Naive B cell (primary cell): ENCODE results near the gene NR2F2. TPM values are rescaled to one million over a fixed set of nuclear protein-coding genes. Genes with fewer than 3 reads are reported as not detected.

Experiments
- ATAC-seq, 2 donors: fragments of 150-1000 bp; cut with Tn5 transposase; 2 replicates each; pipeline ENCODE4 v1.10.0; 2021; ENCODE audit warnings: low read depth in 2 of 2, mild to moderate bottlenecking in 2 of 2, moderate library complexity in 2 of 2
- DNase-seq: peaks from one replicate; pipeline ENCODE4 v3.0.0; 2022
- H3K27ac Mint-ChIP-seq, 6 donors: one replicate each; pipeline ENCODE4 v1.8.0; 2020 to 2022; ENCODE audit warnings: mild to moderate bottlenecking in 6 of 6, mixed read lengths in 6 of 6, moderate library complexity in 5 of 6, inconsistent platforms in 2 of 6
- H3K27me3 Mint-ChIP-seq, 3 donors: one replicate each; pipeline ENCODE4 v1.8.0; 2021 to 2022; ENCODE audit warnings: mixed read lengths in 3 of 3, mild to moderate bottlenecking in 1 of 3
- H3K36me3 Mint-ChIP-seq, 2 donors: one replicate each; pipeline ENCODE4 v1.8.0; 2020 to 2022; ENCODE audit warnings: mixed read lengths in 2 of 2, inconsistent platforms in 1 of 2, mild to moderate bottlenecking in 1 of 2
- H3K4me1 Mint-ChIP-seq, 3 donors: one replicate each; pipeline ENCODE4 v1.8.0; 2020 to 2022; ENCODE audit warnings: mixed read lengths in 3 of 3, inconsistent platforms in 1 of 3, mild to moderate bottlenecking in 1 of 3, moderate library complexity in 1 of 3
- H3K4me3 Mint-ChIP-seq, 8 donors: one replicate each; pipeline ENCODE4 v1.8.0; 2020 to 2022; ENCODE audit warnings: mild to moderate bottlenecking in 8 of 8, mixed read lengths in 8 of 8, moderate library complexity in 8 of 8, inconsistent platforms in 2 of 8
- H3K9me3 Mint-ChIP-seq, 7 donors: one replicate each; pipeline ENCODE4 v1.8.0; 2020 to 2022; ENCODE audit warnings: mixed read lengths in 7 of 7, mild to moderate bottlenecking in 5 of 7, inconsistent platforms in 2 of 7, moderate library complexity in 1 of 7
- polyA plus RNA-seq, 6 donors: library from polyadenylated mRNA; unstranded; fragments of 300-500 nt; fragmentation: Illumina TruSeq; gene quantifications; one replicate each; pipeline ENCODE4 v1.2.3, GENCODE V29; 2021; ENCODE audit warnings: low read depth in 6 of 6

The NR2F2 gene
- polyA plus RNA-seq, 6 donors from 2014 or later, result not detected

DNA sequence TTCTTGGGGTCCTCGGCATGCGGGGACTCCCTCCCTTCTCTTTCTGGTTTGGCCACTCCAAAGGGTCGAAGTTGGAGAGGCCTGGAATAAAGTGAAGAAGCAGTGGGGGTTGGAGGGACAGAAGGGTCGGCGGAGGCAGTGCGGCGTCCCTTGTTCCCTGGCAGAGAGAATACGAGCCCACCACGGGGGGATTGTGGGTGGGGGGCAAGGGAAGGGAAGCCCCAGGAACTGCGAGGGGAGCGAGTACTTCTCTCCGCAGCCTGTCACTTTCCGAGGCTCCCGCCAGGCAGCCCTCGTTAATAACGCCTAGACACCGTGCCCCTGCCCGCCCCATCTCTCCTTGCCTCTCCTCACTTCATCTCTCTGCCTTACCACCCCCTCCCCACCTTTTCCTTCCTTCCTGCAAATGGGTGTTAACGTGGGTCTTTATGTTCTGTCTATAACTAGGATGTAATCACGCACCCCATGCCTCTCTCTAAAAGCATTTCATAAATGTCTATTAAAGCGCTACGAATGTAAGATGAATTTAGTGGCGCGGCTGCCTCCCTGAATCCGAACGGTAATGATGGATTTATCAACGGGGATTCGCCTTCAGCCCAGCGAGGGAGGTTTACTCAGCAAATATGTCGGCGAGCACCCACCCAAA lies 13.7 kb downstream of the NR2F2 start:
- H3K27ac Mint-ChIP-seq, result no peak overlapping the region
- H3K9me3 Mint-ChIP-seq, result peaks cover 0 to 20% (median 11%) of the 10 kb centered on the region in 7 donors
- peaks cover 78 to 97% (median 96%) of the 10 kb centered on the region in 3 donors for H3K27me3 Mint-ChIP-seq
- H3K4me3 Mint-ChIP-seq, result no peak overlapping the region
- H3K36me3 Mint-ChIP-seq, result peaks cover 6 to 30% of the 10 kb centered on the region in 2 donors
- DNase-seq (no peak), ATAC-seq (no peak)
- H3K4me1 Mint-ChIP-seq, result peaks cover 0 to 12% (median 0%) of the 10 kb centered on the region in 3 donors

DNA sequence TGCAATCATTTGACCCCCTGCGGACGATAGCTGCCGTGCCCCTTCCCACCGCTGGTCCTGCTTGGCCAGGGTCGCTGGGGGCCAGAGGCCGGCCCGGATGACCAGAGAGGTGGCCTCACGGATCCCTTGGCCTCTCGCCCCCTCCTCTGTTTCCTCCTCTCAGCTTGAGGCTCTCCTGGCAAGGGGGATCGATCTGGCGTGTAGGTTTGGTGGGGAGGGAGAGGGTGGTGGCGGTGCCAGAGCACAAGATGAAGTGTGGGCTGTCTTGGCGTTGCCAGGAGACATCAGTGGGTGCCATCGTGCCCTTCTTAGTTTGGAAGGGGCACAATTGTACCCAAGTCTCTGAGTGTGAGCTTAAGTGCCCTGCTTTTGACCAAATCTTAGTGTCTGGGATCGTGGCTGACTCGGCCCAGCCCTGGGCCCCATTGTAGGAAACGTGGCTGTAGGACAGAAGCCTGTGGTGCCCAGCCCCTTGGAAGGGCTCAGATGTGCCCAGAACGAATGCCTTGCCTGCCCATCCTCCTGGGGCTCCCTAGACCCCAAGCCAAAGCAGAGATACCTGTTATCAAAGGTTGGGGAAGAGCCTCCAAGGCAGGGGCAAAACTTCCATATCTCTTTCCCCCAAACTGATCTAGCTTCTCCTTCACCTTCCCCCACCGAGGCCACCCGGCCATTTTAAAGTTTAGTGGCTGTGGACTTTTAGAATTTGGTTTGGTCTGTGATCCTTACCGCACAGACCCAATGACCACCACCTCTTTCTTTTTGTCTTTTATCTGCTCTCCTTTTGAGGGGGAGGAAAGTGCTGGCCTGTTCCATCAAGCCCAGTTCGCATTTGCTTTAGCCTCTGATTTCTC lies 14.4 kb downstream of the NR2F2 start:
- ATAC-seq, result no peak
- H3K27ac Mint-ChIP-seq, result peak overlapping the region in 1 of 6 donors; percentile 48
- peaks cover 0 to 19% (median 11%) of the 10 kb centered on the region in 7 donors for H3K9me3 Mint-ChIP-seq
- peaks cover 0 to 12% (median 0%) of the 10 kb centered on the region in 3 donors for H3K4me1 Mint-ChIP-seq
- H3K36me3 Mint-ChIP-seq, result peaks cover 6 to 30% of the 10 kb centered on the region in 2 donors
- peaks cover 78 to 99% (median 97%) of the 10 kb centered on the region in 3 donors for H3K27me3 Mint-ChIP-seq
- no peak for DNase-seq
- H3K4me3 Mint-ChIP-seq, result peak overlapping the region in 1 of 8 donors; percentile 21

DNA sequence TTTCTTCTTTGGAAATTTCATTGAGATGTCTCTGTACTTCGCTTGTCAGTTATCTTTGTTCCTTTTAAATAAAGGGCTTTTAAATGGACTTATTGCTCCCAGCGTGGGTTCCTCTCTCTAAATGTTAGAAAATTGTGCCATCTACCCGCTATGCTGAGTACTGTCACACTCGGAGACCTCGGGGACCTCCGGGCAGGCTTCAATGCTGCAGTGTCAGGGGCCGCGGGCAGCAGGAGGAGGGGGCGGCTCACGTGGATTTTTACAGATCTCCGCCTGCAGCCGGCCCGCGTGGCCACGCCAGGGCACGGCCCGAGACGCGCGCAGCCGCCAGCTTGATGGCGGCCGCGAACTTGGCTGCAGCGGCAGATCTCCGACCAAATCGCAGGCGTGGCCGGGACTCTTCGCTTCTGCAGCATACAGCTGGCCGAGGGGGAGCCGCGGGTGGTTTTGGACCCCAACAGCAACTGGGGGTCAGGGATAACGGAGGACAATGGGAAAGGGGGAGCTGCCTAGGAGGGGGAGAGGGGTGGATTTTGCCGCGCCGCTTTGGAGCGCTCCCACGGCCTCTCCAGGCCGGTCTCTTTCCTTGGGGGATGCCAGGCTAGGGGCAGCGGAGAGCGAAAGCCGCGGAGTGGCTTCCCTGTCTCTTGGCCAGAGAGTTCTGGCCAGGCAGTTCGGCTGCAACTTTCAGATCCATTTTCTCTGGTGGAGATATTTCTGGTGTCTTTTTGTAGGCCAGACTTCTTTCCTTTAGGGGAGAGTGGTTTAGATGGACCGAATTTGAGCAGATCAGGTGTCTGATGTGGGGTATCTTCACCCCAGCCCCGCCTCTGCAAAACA lies 15.3 kb downstream of the NR2F2 start:
- Mint-ChIP-seq H3K36me3 (peaks cover 6 to 30% of the 10 kb centered on the region in 2 donors), H3K9me3 (peaks cover 0 to 17% (median 8%) of the 10 kb centered on the region in 7 donors), H3K4me1 (peaks cover 0 to 12% (median 0%) of the 10 kb centered on the region in 3 donors), H3K27ac (peak overlapping the region in 2 of 6 donors; percentile 24 to 48), H3K4me3 (peak overlapping the region in 2 of 8 donors; percentile 15 to 47), H3K27me3 (peaks cover 80 to 99% (median 97%) of the 10 kb centered on the region in 3 donors)
- ATAC-seq (no peak), DNase-seq (no peak)

GRCh38 chr15:96346409-96346970 lies 16.0 kb downstream of the NR2F2 start:
- DNase-seq, result no peak
- Mint-ChIP-seq H3K4me1 (peaks cover 0 to 8% (median 0%) of the 10 kb centered on the region in 3 donors), H3K36me3 (peaks cover 6 to 30% of the 10 kb centered on the region in 2 donors), H3K27ac (no peak overlapping the region), H3K9me3 (peaks cover 0 to 19% (median 8%) of the 10 kb centered on the region in 7 donors), H3K4me3 (peak overlapping the region in 1 of 8 donors; percentile 47), H3K27me3 (peaks cover 84 to 98% (median 97%) of the 10 kb centered on the region in 3 donors)
- no peak for ATAC-seq

- peaks cover 81 to 96% (median 94%) of the 10 kb centered on the region in 3 donors for H3K27me3 Mint-ChIP-seq
- peaks cover 6 to 28% of the 10 kb centered on the region in 2 donors for H3K36me3 Mint-ChIP-seq
- peaks cover 0 to 15% (median 8%) of the 10 kb centered on the region in 7 donors for H3K9me3 Mint-ChIP-seq
Observed at GRCh38 chr15:96347181-96348111, 16.9 kb downstream of the NR2F2 start.

GRCh38 chr15:96348112-96349027 lies 17.9 kb downstream of the NR2F2 start:
- Mint-ChIP-seq H3K36me3 (peaks cover 6 to 23% of the 10 kb centered on the region in 2 donors), H3K4me1 (peaks cover 0 to 8% (median 0%) of the 10 kb centered on the region in 3 donors), H3K4me3 (no peak overlapping the region), H3K27ac (peak overlapping the region in 1 of 6 donors; percentile 92), H3K9me3 (peaks cover under 1 to 12% (median 8%) of the 10 kb centered on the region in 7 donors), H3K27me3 (peaks cover 81 to 96% (median 94%) of the 10 kb centered on the region in 3 donors)
- ATAC-seq (no peak), DNase-seq (no peak)

More at GRCh38 chr15:96347181-96348111, 16.9 kb downstream of the NR2F2 start:
- DNase-seq (no peak), ATAC-seq (no peak)
- H3K27ac Mint-ChIP-seq, result no peak overlapping the region
- H3K4me3 Mint-ChIP-seq, result no peak overlapping the region
- H3K4me1 Mint-ChIP-seq, result peaks cover 0 to 8% (median 0%) of the 10 kb centered on the region in 3 donors

DNA sequence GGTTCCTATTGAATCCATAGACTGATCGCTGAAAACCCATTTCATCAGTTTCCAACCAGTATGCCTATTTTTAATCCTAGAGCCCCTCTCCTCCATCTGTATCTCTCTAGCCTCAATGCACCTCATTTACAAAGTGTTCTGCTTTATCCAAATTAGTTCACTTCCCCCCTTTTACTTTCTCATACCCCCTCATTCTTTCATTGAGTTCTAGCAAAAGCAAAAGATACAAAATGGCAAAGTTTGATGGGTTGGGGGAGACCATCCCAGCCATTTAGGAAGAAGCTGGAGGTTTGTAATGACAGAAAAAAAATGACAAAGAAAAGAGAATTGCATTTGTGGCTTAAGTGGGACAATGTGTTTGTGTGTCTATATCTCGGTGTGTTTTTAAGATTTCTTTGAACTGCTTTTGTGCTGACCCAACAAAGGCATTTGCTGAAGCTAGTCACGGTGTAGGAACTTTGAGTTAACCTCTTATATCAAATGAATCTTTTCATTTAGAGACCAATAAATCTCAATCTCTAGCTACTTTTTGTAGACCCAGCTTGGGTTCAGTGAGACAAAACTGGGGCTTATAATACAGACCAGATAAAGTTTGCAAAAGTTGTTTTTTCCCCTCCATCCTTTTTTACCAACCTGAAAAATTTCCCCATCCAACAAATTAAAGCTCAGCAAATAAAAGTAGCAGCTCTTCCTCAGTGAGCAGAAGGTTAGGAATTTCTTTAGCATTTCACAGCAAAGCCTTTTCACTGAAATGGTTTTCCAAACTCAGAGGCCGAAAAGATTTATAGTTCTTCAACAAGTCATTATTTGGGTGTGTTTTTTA lies 18.7 kb downstream of the NR2F2 start:
- no peak for DNase-seq
- no peak for ATAC-seq
- H3K4me1 Mint-ChIP-seq, result peaks cover 0 to 8% (median 0%) of the 10 kb centered on the region in 3 donors
- H3K9me3 Mint-ChIP-seq, result peaks cover 3 to 12% (median 8%) of the 10 kb centered on the region in 7 donors
- H3K27me3 Mint-ChIP-seq, result peaks cover 79 to 92% (median 90%) of the 10 kb centered on the region in 3 donors
- no peak overlapping the region for H3K4me3 Mint-ChIP-seq
- H3K27ac Mint-ChIP-seq, result no peak overlapping the region
- H3K36me3 Mint-ChIP-seq, result peaks cover 6 to 23% of the 10 kb centered on the region in 2 donors

DNA sequence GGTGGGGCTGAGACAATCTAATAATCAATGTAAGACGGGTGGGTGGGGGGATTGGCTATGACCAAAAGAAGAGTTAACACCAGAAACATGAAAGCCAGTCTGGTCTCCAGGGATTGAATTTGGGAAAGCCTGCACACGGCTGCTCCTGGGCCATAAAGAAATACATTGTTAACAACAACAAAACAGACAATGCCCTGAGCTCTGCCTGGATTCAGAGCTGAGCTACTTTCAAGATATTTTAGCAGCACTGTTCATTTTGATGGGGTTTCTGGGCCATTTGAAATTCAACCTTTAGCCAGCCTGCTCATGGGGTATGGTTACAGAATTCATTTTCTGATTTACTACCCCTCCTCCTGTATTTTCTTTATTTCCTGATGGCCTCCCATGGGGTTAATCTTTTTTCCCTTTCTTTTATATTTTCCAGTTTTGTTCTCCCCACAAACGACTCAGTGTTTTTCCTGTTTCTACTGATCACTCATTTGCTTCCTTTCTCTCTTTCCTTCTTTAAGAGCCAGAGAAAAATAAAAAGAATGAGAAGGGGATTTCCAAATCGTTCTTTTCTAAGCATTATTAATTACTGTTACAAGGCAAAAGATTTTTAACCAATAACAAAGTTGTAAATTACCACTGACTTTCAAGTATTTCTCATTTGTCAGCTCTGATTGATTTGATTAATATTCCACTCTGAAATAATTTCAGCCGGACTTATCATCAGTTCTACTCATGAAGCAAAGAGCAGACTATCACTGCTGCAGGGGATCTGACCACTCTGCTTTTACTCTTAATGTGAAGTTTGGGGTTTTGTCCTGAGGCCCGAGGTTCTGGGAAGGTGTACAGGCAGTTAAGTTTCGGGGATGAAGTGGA lies 19.6 kb downstream of the NR2F2 start:
- H3K4me1 Mint-ChIP-seq, result peaks cover 0 to 8% (median 0%) of the 10 kb centered on the region in 3 donors
- peaks cover 71 to 84% (median 82%) of the 10 kb centered on the region in 3 donors for H3K27me3 Mint-ChIP-seq
- DNase-seq, result no peak
- peaks cover 6 to 18% of the 10 kb centered on the region in 2 donors for H3K36me3 Mint-ChIP-seq
- no peak overlapping the region for H3K27ac Mint-ChIP-seq
- H3K4me3 Mint-ChIP-seq, result no peak overlapping the region
- ATAC-seq, result no peak
- H3K9me3 Mint-ChIP-seq, result peaks cover 2 to 9% (median 8%) of the 10 kb centered on the region in 7 donors

DNA sequence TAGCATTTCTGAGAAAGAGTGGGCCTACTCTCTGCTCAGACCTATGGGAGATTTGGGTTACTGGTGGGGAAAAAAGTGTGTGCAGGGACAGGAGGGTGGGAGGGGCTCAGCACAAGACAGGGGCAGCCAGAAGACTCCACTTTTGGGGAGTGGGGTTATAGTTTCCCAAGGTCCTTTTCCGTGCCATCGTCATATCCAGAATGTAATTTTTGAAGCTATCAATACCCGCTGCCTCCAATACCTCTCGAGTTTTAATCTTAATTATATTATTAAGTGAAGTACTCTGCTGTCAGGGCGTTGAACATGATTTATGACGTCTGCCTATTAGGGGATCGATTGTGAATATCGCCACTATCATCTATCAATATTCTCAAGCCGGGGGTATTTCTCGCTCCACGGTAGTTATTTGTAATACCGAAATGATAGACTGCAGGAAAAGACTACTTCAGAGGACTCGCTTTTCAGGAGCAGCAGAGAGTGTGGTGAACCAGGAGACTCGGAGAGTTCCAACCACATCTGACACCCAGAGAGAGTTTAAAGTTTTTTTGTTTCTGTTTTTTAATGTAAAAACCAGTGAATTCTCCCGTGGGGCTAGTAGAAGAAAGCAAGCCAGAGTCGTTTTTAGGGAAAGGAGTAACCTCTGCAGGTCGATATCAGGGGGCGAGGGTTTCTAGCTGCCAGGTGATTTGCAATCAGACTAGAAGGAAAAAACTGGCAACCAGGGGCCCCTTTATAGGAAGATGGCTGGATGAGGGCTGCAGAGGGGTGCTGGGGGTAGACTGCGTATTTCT lies 20.6 kb downstream of the NR2F2 start:
- peaks cover 0 to 4% (median 2%) of the 10 kb centered on the region in 3 donors for H3K4me1 Mint-ChIP-seq
- DNase-seq, result no peak
- no peak for ATAC-seq
- H3K36me3 Mint-ChIP-seq, result peaks cover 6 to 18% of the 10 kb centered on the region in 2 donors
- no peak overlapping the region for H3K27ac Mint-ChIP-seq
- H3K9me3 Mint-ChIP-seq, result peaks cover 2 to 8% (median 5%) of the 10 kb centered on the region in 7 donors
- H3K4me3 Mint-ChIP-seq, result peak overlapping the region in 1 of 8 donors; percentile 37
- peaks cover 69 to 73% (median 71%) of the 10 kb centered on the region in 3 donors for H3K27me3 Mint-ChIP-seq
